NCI-H774 (cell line): ENCODE results near the gene CHST11.

Source experiments
- DNase-seq: peaks from one replicate; lab custom pipeline; 2025; lab: John Stamatoyannopoulos, UW

CHST11 gene

GRCh38 chr12:104630230-104630670 is 173.5 kb downstream of the CHST11 start:
- peak; percentile 47 for DNase-seq

- DNase-seq: no peak
Observed at GRCh38 chr12:104631867-104632266, 175.1 kb downstream of the CHST11 start.

- no peak for DNase-seq
Observed at GRCh38 chr12:104632724-104633201, 176.0 kb downstream of the CHST11 start.

GRCh38 chr12:104634044-104634443 is 177.3 kb downstream of the CHST11 start:
- no peak for DNase-seq

- no peak for DNase-seq
Observed at GRCh38 chr12:104634852-104635251, 178.1 kb downstream of the CHST11 start.

GRCh38 chr12:104635607-104636343 is 179.0 kb downstream of the CHST11 start:
- DNase-seq: no peak

- no peak for DNase-seq
Observed at GRCh38 chr12:104636496-104636895, 179.7 kb downstream of the CHST11 start.

GRCh38 chr12:104637604-104638003 is 180.9 kb downstream of the CHST11 start:
- no peak for DNase-seq

GRCh38 chr12:104638218-104638850 is 181.6 kb downstream of the CHST11 start:
- no peak for DNase-seq

- DNase-seq: no peak
Observed at GRCh38 chr12:104638851-104639240, 182.1 kb downstream of the CHST11 start.

- DNase-seq: no peak
Observed at GRCh38 chr12:104640956-104641355, 184.2 kb downstream of the CHST11 start.

- no peak for DNase-seq
Observed at GRCh38 chr12:104641862-104642261, 185.1 kb downstream of the CHST11 start.

GRCh38 chr12:104643093-104643818 is 186.5 kb downstream of the CHST11 start:
- DNase-seq: no peak

- peak; percentile 73 for DNase-seq
Observed at GRCh38 chr12:104643819-104644669, 187.3 kb downstream of the CHST11 start.

GRCh38 chr12:104648756-104649155 is 192.0 kb downstream of the CHST11 start:
- DNase-seq: no peak

- DNase-seq: no peak
Observed at GRCh38 chr12:104649217-104649824, 192.6 kb downstream of the CHST11 start.

GRCh38 chr12:104649921-104650320 is 193.2 kb downstream of the CHST11 start:
- no peak for DNase-seq

GRCh38 chr12:104650541-104650940 is 193.8 kb downstream of the CHST11 start:
- DNase-seq: no peak

GRCh38 chr12:104651811-104652210 is 195.1 kb downstream of the CHST11 start:
- DNase-seq: peak; percentile 23

- DNase-seq: no peak
Observed at GRCh38 chr12:104652358-104652757, 195.6 kb downstream of the CHST11 start.

GRCh38 chr12:104652910-104653309 is 196.2 kb downstream of the CHST11 start:
- no peak for DNase-seq
